ENCODE data around the gene UBXN6.
A peak's percentile ranks its signal among the peaks of the same experiment; 100 is the strongest.

The UBXN6 gene

GRCh38 chr19:4472174-4472974 is 14.8 kb upstream of the UBXN6 start, which contains the start of gene HDGFL2:
HDGFL2 (plus strand) TSS chr19:4472297; CDS start chr19:4472351, 54 bp downstream.
- no peak for DNase-seq (ENCODE audit: low read depth)

GRCh38 chr19:4471403-4472173 is 14.0 kb upstream of the UBXN6 start:
- DNase-seq (ENCODE audit: low read depth), result peak; percentile 100
- H3K4me3 ChIP-seq (replicated peaks; ENCODE audit: low read depth, low read length), result peak overlapping the region; percentile 69
- TF ChIP-seq CTCF (IDR thresholded peaks at IDR 0.05; ENCODE audit: low read length, missing control alignments), result no peak

More at GRCh38 chr19:4472174-4472974, 14.8 kb upstream of the UBXN6 start, which contains the start of gene HDGFL2:
- TF ChIP-seq CTCF (IDR thresholded peaks at IDR 0.05; ENCODE audit: low read length, missing control alignments), result no peak
- H3K4me3 ChIP-seq (replicated peaks; ENCODE audit: low read depth, low read length), result peak within 1 kb of the TSS; percentile 83

DNA sequence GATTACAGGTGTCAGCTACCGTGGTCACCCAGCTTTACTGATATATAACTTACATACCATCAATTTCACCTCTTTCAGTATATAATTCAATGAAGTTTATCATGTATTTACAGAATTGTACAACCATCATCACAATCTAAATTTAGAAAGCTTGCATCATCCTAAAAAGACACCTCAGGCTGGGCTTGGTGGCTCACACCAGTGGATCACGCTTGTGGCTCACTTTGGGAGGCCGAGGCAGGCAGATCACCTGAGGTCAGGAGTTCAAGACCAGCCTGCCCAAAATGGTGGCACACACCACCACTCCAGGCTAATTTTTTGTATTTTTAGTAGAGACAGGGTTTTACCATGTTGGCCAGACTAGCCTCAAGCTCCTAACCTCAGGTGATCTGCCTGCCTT is 10.2 kb upstream of the UBXN6 start:
- H3K4me3 ChIP-seq (replicated peaks; ENCODE audit: low read depth, low read length), result no peak overlapping the region
- DNase-seq (ENCODE audit: low read depth), result no peak
- TF ChIP-seq CTCF (IDR thresholded peaks at IDR 0.05; ENCODE audit: low read length, missing control alignments), result no peak

DNA sequence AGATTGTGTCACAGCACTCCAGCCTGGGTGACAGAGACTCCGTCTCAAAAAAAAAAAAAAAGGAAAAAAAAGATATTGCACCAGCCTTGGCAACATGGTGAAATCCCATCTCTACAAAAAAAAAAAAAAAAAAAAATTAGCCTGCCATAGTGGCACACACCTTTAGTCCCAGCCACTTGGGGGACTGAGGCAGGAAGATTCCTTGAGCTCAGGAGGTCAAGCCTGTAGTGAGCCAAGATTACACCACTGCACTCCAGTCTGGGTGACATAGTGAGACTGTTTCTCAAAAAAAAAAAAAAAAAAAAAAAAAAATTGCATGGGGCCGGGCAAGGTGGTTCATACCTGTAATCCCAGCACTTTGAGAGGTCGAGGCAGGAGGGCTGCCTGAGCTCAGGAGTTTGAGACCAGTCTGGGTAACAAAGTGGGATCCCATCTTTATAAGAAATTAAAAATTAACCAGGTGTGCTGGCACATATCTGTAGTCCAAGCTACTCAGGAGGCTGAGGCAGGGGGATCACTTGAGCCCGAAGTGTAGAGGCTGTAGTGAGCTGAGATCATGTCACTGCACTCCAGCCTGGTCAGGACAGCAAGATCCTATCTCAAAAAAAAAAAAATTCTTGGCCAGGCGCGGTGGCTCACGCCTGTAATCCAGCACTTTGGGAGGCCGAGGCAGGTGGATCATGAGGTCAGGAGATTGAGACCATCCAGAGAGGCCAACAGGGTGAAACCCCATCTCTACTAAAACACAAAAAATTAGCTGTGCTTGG is 7.4 kb upstream of the UBXN6 start:
- no peak overlapping the region for H3K4me3 ChIP-seq (replicated peaks; ENCODE audit: low read depth, low read length)
- TF ChIP-seq CTCF (IDR thresholded peaks at IDR 0.05; ENCODE audit: low read length, missing control alignments), result no peak
- DNase-seq (ENCODE audit: low read depth), result no peak

DNA sequence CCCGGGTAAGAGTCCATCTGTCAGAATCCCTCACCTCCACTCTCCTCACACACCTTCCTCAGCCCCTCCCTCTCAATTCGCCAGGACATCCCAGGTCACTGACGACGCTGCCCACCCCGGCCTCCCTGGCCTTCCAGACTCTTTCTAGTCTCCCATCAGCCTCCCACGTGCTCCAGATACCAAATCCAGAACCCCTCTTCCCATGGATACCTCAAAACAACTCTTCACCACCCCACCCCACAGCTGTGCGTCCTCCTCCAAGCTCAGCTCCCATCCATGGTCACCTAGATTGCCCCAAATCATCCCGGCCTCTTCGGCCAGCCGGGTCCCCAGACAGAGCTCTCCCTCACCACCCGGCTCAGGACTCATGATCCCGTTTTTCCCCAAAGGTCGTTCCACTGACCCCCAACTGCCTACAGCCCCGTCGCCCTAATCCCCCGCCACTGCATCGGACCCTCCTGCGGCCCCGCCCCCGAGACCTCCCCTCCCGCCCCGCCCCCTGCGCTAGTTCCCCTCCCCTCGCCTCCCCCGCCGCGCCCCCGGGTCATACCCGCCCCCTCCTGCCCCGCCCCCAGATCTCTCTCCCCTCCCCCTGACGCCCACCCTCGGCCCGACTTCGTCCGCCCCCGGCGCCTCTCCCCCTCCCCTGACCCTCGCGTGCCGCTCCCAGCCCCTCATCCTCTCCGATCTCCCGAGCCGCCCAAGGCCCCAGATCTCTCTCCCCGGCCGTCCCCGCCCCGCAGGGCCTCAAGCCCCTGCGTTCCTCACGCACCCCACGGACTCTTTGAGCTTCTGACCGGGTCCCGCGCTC is 546 bp downstream of the UBXN6 start:
- DNase-seq (ENCODE audit: low read depth), result peak; percentile 70
- peak overlapping the region; percentile 89 for H3K4me3 ChIP-seq (replicated peaks; ENCODE audit: low read depth, low read length)
- no peak for TF ChIP-seq CTCF (IDR thresholded peaks at IDR 0.05; ENCODE audit: low read length, missing control alignments)

GRCh38 chr19:4456476-4456842 is 1.1 kb downstream of the UBXN6 start:
- peak; percentile 71 for DNase-seq (ENCODE audit: low read depth)
- H3K4me3 ChIP-seq (replicated peaks; ENCODE audit: low read depth, low read length), result peak overlapping the region; percentile 89
- no peak for TF ChIP-seq CTCF (IDR thresholded peaks at IDR 0.05; ENCODE audit: low read length, missing control alignments)

Measured in fibroblast of pulmonary artery (primary cell).